Neural cell (in vitro differentiated cells): ENCODE data around the gene COL19A1. TPM values are rescaled to one million over a fixed set of nuclear protein-coding genes. Genes with fewer than 3 reads are reported as not detected.

Experiments used
- H2AFZ ChIP-seq: fragments of 200-600, 300-800 bp; sonication (generic), shearing (Covaris generic); 2 replicates; pipeline ENCODE4 v1.6.0; 2014; ENCODE audit warnings: low read depth, mild to moderate bottlenecking, antibody characterized with exemption, low read length, moderate library complexity
- H3F3A ChIP-seq: fragments of 200-600 bp; shearing (Covaris generic); 2 replicates; pipeline ENCODE4 v1.6.1; 2016; ENCODE audit warnings: mild to moderate bottlenecking, moderate library complexity, mixed read lengths, antibody characterized with exemption, low read length; ENCODE audit not compliant: insufficient read depth, poor library complexity, severe bottlenecking
- H3K27ac ChIP-seq: fragments of 200-600, 300-800 bp; sonication (generic), shearing (Covaris generic); 2 replicates; pipeline ENCODE4 v1.5.1; 2014; ENCODE audit warnings: mild to moderate bottlenecking, low read length, moderate library complexity
- H3K27me3 ChIP-seq: fragments of 300-800, 200-600 bp; sonication (generic), shearing (Covaris generic); 2 replicates; pipeline ENCODE4 v1.6.0; 2014; ENCODE audit warnings: mild to moderate bottlenecking, low read depth, low read length, moderate library complexity; ENCODE audit not compliant: insufficient read depth
- H3K36me3 ChIP-seq: fragments of 300-800, 200-600 bp; sonication (generic), shearing (Covaris generic); 2 replicates; pipeline ENCODE4 v1.5.1; 2014; ENCODE audit warnings: mild to moderate bottlenecking, antibody characterized with exemption, low read length, moderate library complexity; ENCODE audit not compliant: insufficient read depth
- H3K4me2 ChIP-seq: fragments of 300-800, 200-600 bp; sonication (generic), shearing (Covaris generic); 2 replicates; pipeline ENCODE4 v1.6.0; 2014; ENCODE audit warnings: mild to moderate bottlenecking, low read length
- H3K4me3 ChIP-seq: fragments of 300-800, 200-600 bp; sonication (generic), shearing (Covaris generic); 2 replicates; pipeline ENCODE4 v1.5.1; 2014; ENCODE audit warnings: mild to moderate bottlenecking, low read length, moderate library complexity
- H3K79me2 ChIP-seq: fragments of 200-600 bp; shearing (Covaris generic); replicated peaks from 2 replicates; pipeline ENCODE4 v1.6.0; 2014; ENCODE audit warnings: mild to moderate bottlenecking, low read length, moderate library complexity; ENCODE audit not compliant: insufficient read depth
- H3K9ac ChIP-seq: fragments of 300-800, 200-600 bp; sonication (generic), shearing (Covaris generic); 2 replicates; pipeline ENCODE4 v1.6.1; 2016; ENCODE audit warnings: mild to moderate bottlenecking, low read length, mixed read lengths
- H3K9me2 ChIP-seq: fragments of 200-600 bp; shearing (Covaris generic); 2 replicates; pipeline ENCODE4 v1.6.1; 2016; ENCODE audit warnings: mild to moderate bottlenecking, low read length, mixed read lengths; ENCODE audit not compliant: insufficient read depth
- H3K9me3 ChIP-seq: fragments of 200-600, 300-800 bp; sonication (generic), shearing (Covaris generic); 2 replicates; pipeline ENCODE4 v1.6.1; 2016; ENCODE audit warnings: mild to moderate bottlenecking, mixed run types, low read length, moderate library complexity, mixed read lengths
- H4K20me1 ChIP-seq: fragments of 200-600 bp; shearing (Covaris generic); 2 replicates; pipeline ENCODE4 v1.6.1; 2016; ENCODE audit warnings: mild to moderate bottlenecking, mixed run types; ENCODE audit not compliant: insufficient read depth
- EP300 ChIP-seq: fragments of 450-650 bp; conservative IDR thresholded peaks from 2 replicates; pipeline ENCODE4 v1.6.1; 2014; ENCODE audit warnings: antibody characterized with exemption, mild to moderate bottlenecking, moderate library complexity; ENCODE audit not compliant: poor library complexity, severe bottlenecking
- EZH2 ChIP-seq: fragments of 200-600, 300-800 bp; shearing (Covaris generic), sonication (generic); IDR thresholded peaks from 2 replicates; pipeline ENCODE4 v1.6.1; 2014; ENCODE audit warnings: antibody characterized with exemption, low read length, borderline replicate concordance, mild to moderate bottlenecking; ENCODE audit not compliant: insufficient read depth, poor library complexity, severe bottlenecking
- MXI1 ChIP-seq: fragments of 450-650 bp; conservative IDR thresholded peaks from 2 replicates; pipeline ENCODE4 v1.6.1; 2014; ENCODE audit warnings: antibody characterized with exemption, mild to moderate bottlenecking; ENCODE audit not compliant: poor library complexity, severe bottlenecking
- POLR2AphosphoS5 ChIP-seq: IDR thresholded peaks from 2 replicates; pipeline ENCODE4 v1.6.1; 2012
- RAD21 ChIP-seq: fragments of 450-650 bp; conservative IDR thresholded peaks from 2 replicates; pipeline ENCODE4 v1.6.1; 2014; ENCODE audit warnings: antibody characterized with exemption, mild to moderate bottlenecking, moderate library complexity
- SMC3 ChIP-seq: fragments of 450-650 bp; conservative IDR thresholded peaks from 2 replicates; pipeline ENCODE4 v1.6.1; 2014; ENCODE audit warnings: antibody characterized with exemption, mild to moderate bottlenecking, moderate library complexity; ENCODE audit not compliant: poor library complexity
- TAF1 ChIP-seq: IDR thresholded peaks from 2 replicates; pipeline ENCODE4 v1.6.1; 2012; ENCODE audit warnings: low read depth
- polyA plus RNA-seq: library from polyadenylated mRNA; depleted of rRNA; stranded (reverse); fragments of >200 nt; gene quantifications from 2 replicates; pipeline ENCODE4 v1.2.3, GENCODE V29; 2014
- TF ChIP-seq, protein P1 (sequence below): IDR thresholded peaks from 2 replicates; pipeline ENCODE4 v1.6.1; 2012; ENCODE audit warnings: borderline replicate concordance
- TF ChIP-seq, protein P2 (sequence below): fragments of 450-650 bp; IDR thresholded peaks from 2 replicates; pipeline ENCODE4 v1.5.1; 2014; ENCODE audit warnings: antibody characterized with exemption, mild to moderate bottlenecking, moderate library complexity; ENCODE audit not compliant: poor library complexity, severe bottlenecking

COL19A1 gene
- polyA plus RNA-seq, 1 donor from 2014 or later: 0.24 TPM

DNA sequence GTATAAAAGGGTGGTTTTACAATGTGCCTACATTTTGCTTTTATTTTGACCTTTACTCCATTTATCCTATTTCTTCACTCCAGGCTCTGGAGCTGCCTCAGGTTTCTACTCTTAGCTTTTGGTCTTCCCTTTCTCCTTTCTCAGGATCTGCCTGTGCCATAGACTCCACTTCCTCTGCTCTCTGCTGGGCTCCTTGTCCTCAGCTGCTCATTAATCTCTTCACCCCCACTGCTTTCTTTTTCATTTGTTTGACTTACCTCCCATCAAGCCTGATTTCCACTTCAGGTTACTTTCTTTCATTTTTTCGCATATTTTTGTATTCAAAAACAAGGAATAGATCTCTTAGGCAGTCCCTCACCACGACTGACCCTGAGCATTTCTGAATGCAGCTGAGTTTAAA lies 106.8 kb downstream of the COL19A1 start:
- no peak for TF ChIP-seq EP300
- TF ChIP-seq TAF1: no peak
- TF ChIP-seq, protein P1, sequence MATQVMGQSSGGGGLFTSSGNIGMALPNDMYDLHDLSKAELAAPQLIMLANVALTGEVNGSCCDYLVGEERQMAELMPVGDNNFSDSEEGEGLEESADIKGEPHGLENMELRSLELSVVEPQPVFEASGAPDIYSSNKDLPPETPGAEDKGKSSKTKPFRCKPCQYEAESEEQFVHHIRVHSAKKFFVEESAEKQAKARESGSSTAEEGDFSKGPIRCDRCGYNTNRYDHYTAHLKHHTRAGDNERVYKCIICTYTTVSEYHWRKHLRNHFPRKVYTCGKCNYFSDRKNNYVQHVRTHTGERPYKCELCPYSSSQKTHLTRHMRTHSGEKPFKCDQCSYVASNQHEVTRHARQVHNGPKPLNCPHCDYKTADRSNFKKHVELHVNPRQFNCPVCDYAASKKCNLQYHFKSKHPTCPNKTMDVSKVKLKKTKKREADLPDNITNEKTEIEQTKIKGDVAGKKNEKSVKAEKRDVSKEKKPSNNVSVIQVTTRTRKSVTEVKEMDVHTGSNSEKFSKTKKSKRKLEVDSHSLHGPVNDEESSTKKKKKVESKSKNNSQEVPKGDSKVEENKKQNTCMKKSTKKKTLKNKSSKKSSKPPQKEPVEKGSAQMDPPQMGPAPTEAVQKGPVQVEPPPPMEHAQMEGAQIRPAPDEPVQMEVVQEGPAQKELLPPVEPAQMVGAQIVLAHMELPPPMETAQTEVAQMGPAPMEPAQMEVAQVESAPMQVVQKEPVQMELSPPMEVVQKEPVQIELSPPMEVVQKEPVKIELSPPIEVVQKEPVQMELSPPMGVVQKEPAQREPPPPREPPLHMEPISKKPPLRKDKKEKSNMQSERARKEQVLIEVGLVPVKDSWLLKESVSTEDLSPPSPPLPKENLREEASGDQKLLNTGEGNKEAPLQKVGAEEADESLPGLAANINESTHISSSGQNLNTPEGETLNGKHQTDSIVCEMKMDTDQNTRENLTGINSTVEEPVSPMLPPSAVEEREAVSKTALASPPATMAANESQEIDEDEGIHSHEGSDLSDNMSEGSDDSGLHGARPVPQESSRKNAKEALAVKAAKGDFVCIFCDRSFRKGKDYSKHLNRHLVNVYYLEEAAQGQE: no peak
- no peak for TF ChIP-seq SMC3
- no peak for TF ChIP-seq RAD21
- TF ChIP-seq, protein P2, sequence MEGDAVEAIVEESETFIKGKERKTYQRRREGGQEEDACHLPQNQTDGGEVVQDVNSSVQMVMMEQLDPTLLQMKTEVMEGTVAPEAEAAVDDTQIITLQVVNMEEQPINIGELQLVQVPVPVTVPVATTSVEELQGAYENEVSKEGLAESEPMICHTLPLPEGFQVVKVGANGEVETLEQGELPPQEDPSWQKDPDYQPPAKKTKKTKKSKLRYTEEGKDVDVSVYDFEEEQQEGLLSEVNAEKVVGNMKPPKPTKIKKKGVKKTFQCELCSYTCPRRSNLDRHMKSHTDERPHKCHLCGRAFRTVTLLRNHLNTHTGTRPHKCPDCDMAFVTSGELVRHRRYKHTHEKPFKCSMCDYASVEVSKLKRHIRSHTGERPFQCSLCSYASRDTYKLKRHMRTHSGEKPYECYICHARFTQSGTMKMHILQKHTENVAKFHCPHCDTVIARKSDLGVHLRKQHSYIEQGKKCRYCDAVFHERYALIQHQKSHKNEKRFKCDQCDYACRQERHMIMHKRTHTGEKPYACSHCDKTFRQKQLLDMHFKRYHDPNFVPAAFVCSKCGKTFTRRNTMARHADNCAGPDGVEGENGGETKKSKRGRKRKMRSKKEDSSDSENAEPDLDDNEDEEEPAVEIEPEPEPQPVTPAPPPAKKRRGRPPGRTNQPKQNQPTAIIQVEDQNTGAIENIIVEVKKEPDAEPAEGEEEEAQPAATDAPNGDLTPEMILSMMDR: no peak
- TF ChIP-seq MXI1: no peak
- TF ChIP-seq POLR2AphosphoS5: no peak
- no peak for TF ChIP-seq EZH2
- Histone ChIP-seq H3K4me3 (no peak overlapping the region), H3K27ac (no peak overlapping the region), H3K36me3 (no peaks in the 10 kb centered on the region), H2AFZ (no peak overlapping the region), H3F3A (no peaks in the 10 kb centered on the region), H3K27me3 (no peaks in the 10 kb centered on the region), H3K9me3 (no peaks in the 10 kb centered on the region), H3K4me2 (no peak overlapping the region), H4K20me1 (no peaks in the 10 kb centered on the region), H3K9ac (no peak overlapping the region), H3K79me2 (no peaks in the 10 kb centered on the region), H3K9me2 (no peaks in the 10 kb centered on the region)

DNA sequence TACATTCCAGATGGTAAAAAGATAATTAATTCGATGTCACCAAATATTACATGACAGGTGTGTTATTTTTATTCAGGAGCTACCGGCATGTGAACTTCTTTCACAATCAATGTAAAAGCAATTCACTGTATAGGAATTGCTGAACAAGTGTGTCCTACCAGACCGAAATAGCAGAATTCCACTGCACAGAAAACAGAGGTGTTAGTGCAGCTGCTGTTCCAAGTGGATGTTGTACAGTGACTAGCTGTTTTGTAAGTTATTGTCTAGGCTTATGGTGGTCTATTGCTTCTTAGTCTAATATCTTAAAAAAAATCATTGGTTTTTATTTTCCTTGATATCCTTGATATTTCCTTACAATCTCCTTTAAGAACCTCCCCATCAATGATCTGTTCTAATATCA lies 107.4 kb downstream of the COL19A1 start:
- TF ChIP-seq, protein P2: no peak
- no peak for TF ChIP-seq TAF1
- no peak for TF ChIP-seq POLR2AphosphoS5
- no peak for TF ChIP-seq RAD21
- TF ChIP-seq EZH2: no peak
- no peak for TF ChIP-seq SMC3
- no peak for TF ChIP-seq MXI1
- TF ChIP-seq EP300: no peak
- TF ChIP-seq, protein P1: no peak
- Histone ChIP-seq H3K9me3 (no peaks in the 10 kb centered on the region), H3F3A (no peaks in the 10 kb centered on the region)

More for the DNA sequence above, 107.4 kb downstream of the COL19A1 start:
- Histone ChIP-seq H3K27ac (no peak overlapping the region), H3K4me2 (no peak overlapping the region), H3K4me3 (no peak overlapping the region), H3K27me3 (no peaks in the 10 kb centered on the region), H4K20me1 (no peaks in the 10 kb centered on the region), H3K79me2 (no peaks in the 10 kb centered on the region), H3K36me3 (no peaks in the 10 kb centered on the region), H3K9ac (no peak overlapping the region), H3K9me2 (no peaks in the 10 kb centered on the region), H2AFZ (no peak overlapping the region)
